NB4 (cell line): ENCODE data around the gene HSPA8.

Experiments used
- CTCF ChIP-seq: IDR thresholded peaks from one replicate; pipeline ENCODE4 v1.5.1; 2012; ENCODE audit warnings: low read depth, low read length
- MAX ChIP-seq: IDR thresholded peaks from 2 replicates; pipeline ENCODE4 v1.6.1; 2011; ENCODE audit warnings: low read depth, low read length

- TF ChIP-seq MAX (no peak), CTCF (no peak)
These were observed 5.0 kb downstream of the HSPA8 start for GRCh38 chr11:123056835-123057491.
